ENCODE data around the gene IQCK.

DNA sequence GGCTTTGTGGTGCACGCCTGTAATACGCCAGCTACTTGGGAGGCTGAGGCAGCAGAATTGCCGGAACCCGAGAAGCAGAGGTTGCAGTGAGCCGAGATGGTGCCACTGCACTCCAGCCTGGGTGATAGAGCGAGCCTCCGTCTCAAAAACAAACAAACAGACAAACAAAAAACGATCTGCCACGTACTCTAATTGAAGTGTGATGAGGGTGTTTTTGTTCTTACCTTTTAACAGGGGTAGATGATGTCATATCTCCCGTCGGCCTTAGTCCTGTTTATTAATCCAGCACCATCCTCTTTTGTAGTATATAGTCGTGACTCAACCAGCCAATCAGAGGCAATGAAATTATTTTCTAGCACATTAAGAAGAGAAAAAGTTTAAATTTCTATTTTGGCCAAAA, 58.5 kb downstream of the IQCK start:
- no peak for TF ChIP-seq POLR2A (IDR thresholded peaks at IDR 0.05)
- TF ChIP-seq, protein P1, sequence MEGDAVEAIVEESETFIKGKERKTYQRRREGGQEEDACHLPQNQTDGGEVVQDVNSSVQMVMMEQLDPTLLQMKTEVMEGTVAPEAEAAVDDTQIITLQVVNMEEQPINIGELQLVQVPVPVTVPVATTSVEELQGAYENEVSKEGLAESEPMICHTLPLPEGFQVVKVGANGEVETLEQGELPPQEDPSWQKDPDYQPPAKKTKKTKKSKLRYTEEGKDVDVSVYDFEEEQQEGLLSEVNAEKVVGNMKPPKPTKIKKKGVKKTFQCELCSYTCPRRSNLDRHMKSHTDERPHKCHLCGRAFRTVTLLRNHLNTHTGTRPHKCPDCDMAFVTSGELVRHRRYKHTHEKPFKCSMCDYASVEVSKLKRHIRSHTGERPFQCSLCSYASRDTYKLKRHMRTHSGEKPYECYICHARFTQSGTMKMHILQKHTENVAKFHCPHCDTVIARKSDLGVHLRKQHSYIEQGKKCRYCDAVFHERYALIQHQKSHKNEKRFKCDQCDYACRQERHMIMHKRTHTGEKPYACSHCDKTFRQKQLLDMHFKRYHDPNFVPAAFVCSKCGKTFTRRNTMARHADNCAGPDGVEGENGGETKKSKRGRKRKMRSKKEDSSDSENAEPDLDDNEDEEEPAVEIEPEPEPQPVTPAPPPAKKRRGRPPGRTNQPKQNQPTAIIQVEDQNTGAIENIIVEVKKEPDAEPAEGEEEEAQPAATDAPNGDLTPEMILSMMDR (IDR thresholded peaks at IDR 0.05), result no peak
- TF ChIP-seq POLR2AphosphoS5 (IDR thresholded peaks at IDR 0.05), result no peak

Data from breast epithelium (tissue), 3 donors.